ENCODE data around the gene NME7.

Gene NME7

DNA sequence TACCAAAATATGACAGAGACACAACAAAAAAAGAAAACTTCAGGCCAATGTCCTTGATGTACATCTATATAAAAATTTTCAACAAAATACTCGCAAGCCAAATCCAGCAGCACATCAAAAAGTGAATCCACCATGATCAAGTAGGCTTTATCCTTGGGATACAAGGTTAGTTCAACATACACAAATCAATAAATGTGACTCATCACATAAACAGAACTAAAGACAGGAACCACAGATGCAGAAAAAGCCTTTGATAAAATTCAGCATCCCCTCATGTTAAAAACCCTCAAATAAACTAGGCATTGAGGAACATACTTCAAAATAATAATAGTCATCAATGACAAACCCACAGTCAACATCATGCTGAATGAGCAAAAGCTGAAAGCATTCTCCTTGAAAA is 101.5 kb downstream of the NME7 start:
- no peak for DNase-seq (ENCODE audit: extremely low spot score)
- POLR2A ChIA-PET, result no interaction called here

DNA sequence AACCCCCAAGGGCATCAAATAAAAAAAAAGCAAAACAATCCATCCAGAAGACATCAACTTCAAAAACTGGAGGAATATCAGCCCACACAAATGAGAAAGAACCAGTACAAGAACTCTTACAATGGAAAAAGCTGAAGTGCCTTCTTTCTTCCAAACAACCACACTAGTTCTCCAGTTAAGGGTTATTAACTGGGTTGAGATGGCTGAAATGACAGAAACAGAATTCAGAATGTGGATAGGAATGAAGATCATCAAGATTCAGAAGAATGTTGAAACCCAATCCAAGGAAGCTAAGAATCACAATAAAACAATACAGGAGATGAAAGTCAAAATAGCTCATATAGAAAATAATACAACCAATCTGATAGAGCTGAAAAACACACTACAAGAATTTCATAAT is 104.5 kb downstream of the NME7 start:
- CTCF ChIA-PET, result no interaction called here
- DNase-seq (ENCODE audit: extremely low spot score), result no peak
- TF ChIP-seq, protein P1, sequence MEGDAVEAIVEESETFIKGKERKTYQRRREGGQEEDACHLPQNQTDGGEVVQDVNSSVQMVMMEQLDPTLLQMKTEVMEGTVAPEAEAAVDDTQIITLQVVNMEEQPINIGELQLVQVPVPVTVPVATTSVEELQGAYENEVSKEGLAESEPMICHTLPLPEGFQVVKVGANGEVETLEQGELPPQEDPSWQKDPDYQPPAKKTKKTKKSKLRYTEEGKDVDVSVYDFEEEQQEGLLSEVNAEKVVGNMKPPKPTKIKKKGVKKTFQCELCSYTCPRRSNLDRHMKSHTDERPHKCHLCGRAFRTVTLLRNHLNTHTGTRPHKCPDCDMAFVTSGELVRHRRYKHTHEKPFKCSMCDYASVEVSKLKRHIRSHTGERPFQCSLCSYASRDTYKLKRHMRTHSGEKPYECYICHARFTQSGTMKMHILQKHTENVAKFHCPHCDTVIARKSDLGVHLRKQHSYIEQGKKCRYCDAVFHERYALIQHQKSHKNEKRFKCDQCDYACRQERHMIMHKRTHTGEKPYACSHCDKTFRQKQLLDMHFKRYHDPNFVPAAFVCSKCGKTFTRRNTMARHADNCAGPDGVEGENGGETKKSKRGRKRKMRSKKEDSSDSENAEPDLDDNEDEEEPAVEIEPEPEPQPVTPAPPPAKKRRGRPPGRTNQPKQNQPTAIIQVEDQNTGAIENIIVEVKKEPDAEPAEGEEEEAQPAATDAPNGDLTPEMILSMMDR (IDR thresholded peaks at IDR 0.05; ENCODE audit: control extremely low read depth, extremely low read depth, low read depth, missing control alignments), result no peak
- POLR2A ChIA-PET, result no interaction called here

More for the DNA sequence above, 101.5 kb downstream of the NME7 start:
- CTCF ChIA-PET, result no interaction called here
- TF ChIP-seq, protein P1 (IDR thresholded peaks at IDR 0.05; ENCODE audit: control extremely low read depth, extremely low read depth, low read depth, missing control alignments), result no peak

DNA sequence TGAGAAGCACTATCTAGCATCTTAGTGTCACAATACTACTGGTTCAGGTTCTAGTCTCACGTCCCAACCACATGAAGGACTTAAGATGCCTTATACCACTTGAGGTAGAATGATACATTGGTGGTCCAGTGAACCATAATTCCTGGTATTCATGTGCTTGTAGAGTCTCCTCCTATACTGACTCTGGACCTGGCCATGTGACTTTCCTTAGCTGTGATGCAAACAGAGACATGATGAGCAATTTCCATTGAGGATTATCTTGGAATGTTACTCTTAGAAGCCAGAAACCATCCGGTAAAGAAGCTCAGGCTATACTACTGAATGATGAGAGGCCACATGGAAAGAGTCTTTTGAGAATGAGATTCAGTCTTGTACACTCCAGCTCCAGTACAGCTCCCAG is 105.7 kb downstream of the NME7 start:
- no peak for DNase-seq (ENCODE audit: extremely low spot score)
- TF ChIP-seq, protein P1 (IDR thresholded peaks at IDR 0.05; ENCODE audit: control extremely low read depth, extremely low read depth, low read depth, missing control alignments), result no peak
- CTCF ChIA-PET, result no interaction called here
- POLR2A ChIA-PET, result no interaction called here

DNA sequence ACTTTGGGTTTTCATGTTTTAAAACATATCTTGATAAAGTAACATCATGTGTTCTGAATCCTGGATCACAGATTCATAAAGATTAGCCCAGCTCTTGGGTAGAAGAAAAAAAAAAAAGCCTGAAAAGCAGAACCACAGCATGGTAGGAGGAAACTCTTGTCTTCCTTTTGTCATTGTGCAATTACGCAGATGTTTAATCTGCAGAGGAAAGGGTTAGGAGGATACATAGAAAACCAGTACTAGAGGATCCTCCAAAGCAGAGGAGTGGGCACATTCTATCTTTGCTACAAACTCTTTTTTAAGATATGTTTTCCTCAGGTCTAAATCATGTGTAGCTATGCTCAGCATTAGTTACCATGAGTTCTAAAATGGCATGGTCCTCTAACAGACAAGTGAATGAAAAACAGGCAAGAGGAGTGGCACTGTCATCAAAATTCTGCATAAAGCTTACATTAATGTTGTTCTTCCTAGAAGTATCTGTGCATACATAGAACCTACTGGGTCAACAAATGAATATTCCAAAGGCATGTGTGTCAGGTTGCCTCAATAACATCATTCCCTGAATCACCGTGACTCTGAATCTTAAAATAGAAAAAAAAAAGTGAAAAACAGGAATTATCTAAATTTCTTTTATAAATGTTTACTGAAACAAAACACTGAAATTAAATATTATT is 107.0 kb downstream of the NME7 start:
- ChIA-PET POLR2A (no interaction called here), CTCF (no interaction called here)
- TF ChIP-seq, protein P1 (IDR thresholded peaks at IDR 0.05; ENCODE audit: control extremely low read depth, extremely low read depth, low read depth, missing control alignments), result no peak
- DNase-seq (ENCODE audit: extremely low spot score), result no peak

GRCh38 chr1:169259816-169260215 is 107.8 kb downstream of the NME7 start:
- CTCF ChIA-PET, result no interaction called here
- no peak for DNase-seq (ENCODE audit: extremely low spot score)
- POLR2A ChIA-PET, result no interaction called here
- TF ChIP-seq, protein P1 (IDR thresholded peaks at IDR 0.05; ENCODE audit: control extremely low read depth, extremely low read depth, low read depth, missing control alignments), result no peak

DNA sequence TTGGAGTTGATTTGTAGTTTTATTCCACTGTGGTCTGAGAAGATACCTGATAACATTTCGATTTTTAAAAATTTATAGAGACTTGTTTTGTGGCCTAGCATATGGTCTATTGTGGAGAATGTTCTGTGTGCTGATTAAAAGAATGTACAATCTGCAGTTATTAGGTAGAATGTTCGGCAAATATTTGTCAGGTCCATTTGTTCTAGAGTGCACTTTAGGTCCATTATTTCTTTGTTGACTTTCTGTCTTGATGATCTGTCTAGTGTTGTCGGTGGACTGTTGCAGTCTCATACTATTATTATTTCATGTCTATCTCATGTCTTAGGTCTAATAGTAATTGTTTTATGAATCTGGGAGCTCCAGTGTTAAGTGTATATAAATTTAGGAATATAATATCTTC is 116.8 kb downstream of the NME7 start:
- CTCF ChIA-PET, result no interaction called here
- no peak for DNase-seq (ENCODE audit: extremely low spot score)

More for the DNA sequence above, 116.8 kb downstream of the NME7 start:
- TF ChIP-seq, protein P1 (IDR thresholded peaks at IDR 0.05; ENCODE audit: control extremely low read depth, extremely low read depth, low read depth, missing control alignments), result no peak
- POLR2A ChIA-PET, result no interaction called here
